HG03457 (cell line): ENCODE measurements around the gene FNDC10.
"Not testable (repeated sequence)": the region's sequence is repeated elsewhere in the genome, so short reads cannot be mapped to it uniquely, and the experiment has no call there.

ENCODE experiments used
- ATAC-seq: cut with Tn5 transposase; IDR thresholded peaks from one replicate; pipeline ENCODE4 v1.9.1; 2021; ENCODE audit warnings: moderate number of reproducible peaks; ENCODE audit not compliant: unreplicated experiment

Gene FNDC10

DNA sequence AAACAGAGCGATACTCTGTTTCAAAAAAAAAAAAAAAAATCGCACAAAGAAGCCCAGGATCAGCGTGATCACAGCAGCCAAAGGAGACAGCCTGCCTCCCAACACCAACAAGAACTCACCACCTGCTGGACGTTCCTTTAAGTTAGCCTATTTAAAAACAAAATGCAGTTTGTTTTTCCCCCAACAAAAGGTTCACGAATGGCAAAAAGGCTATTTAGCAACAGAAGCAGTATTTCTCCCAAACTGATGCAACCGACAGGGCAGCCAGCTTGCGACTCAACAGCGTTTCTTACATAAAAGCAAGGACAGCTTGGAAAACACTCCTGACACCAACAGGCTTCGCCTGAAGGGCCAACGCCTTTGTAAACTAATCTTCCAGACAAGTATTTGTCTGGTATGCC is 32.0 kb downstream of the FNDC10 start:
- no peak for ATAC-seq

DNA sequence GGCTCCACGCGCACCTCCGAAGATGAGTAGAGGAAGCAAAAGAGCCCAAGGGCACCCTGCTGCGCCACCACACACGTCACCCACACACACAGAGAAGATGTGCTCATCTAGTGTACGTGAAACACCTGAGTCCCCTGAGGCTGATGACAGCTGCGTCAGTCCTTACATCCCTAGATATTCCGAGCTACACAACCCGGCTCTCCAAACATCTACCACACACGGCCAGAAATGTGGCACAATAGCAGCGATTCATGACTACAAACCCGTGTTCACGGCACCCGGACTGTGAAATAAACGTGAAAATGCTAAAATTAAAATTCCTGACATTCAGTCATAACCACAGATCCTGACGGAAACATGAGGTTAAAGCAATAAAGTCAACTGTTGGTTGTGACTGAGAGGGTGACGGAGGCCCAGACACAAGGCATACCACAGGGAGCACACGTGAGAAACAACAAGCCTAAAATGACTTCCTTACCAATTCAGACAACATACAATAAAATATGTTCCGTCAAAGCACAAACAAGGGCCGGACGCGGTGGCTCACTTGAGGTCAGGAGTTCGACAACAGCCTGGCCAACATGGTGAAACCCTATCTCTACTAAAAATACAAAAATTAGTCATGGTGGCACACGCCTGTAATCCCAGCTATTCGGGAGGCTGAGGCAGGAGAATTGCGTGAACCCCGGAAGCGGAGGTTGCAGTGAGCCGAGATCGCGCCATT is 32.6 kb downstream of the FNDC10 start:
- ATAC-seq, result no peak

GRCh38 chr1:1565340-1565739 is 34.6 kb downstream of the FNDC10 start:
- no peak for ATAC-seq

GRCh38 chr1:1564268-1564667 is 35.7 kb downstream of the FNDC10 start:
- ATAC-seq, result no peak

DNA sequence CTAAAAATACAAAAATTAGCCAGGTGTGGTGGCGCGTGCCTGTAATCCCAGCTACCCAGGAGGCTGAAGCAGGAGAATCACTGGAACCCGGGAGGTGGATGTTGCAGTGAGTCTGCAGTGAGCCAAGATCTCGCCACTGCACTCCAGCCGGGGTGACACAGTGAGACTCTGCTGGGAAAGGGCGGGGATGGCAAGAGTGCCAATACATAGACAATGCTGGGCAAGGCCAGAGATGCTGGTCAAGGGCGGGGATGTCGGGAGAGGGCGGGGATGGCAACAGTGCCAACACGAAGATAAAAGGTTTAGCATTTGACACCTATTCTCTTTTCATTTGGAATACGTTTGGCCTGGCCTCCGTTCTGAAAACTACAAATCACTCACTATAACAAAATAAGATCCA is 36.2 kb downstream of the FNDC10 start:
- ATAC-seq, result no peak

DNA sequence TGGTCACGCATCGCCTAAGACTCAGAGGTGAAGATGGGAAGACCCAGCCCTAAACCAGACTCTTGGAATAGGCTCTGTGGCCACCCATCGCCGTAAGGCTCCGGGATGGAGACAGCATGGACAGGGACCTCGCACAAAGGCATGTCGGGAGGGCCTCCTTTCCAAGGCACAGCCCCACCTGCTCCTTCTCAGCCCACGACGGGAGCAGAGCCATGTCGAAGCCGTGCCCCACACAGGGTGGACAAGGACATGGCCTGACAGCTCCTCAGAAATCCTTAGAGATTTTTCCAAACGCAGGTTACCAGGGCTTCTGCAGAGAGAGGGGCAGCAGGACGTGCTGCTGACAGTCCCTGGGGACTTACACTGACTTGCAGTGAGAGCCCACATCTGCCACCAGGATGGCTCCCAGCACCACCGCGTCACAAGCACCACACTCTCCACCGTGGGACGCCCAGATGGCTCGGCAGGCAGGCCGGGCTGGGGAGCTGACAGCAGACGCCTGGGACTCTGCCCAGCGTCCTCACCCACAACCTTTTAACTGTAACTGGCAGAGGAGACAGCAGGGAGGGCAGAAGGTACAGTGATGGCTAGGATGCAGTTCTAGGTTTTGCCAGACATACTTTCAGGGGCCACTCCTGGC is 37.3 kb downstream of the FNDC10 start:
- no peak for ATAC-seq

DNA sequence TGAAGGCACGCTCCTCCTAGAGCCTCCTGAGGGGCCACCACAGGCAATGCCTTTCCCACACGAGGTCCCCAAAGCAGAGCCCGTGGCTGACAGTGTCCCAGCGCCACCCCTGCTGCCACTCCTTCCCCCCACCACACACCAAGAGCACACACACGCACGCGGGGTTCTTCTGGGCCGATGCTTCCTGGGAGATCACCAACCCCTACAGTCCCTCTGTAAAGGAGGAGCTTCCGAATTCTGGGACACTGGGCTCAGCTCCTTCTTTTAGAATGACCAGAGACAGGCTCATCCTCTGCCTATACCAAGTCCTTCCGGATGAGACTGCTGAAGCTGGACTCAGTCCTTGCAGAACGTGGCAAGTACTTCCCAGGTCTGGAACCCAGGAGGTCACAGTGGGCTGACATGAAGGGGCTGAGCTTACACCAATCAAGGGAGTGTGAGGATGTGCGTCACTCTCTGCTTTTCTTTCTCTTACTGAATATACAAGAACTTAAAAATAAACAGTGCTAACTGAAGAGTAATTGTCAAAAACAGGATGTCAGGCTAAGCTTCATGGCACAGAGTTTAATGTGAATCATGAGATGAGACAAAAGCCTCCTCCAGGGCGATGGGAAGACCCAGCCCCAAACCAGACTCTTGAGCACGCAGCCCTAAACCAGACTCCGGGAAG is 38.0 kb downstream of the FNDC10 start:
- ATAC-seq, result no peak

- no peak for ATAC-seq
These were observed 39.8 kb downstream of the FNDC10 start for GRCh38 chr1:1560178-1560577.

GRCh38 chr1:1559066-1559465 is 40.9 kb downstream of the FNDC10 start:
- ATAC-seq, result no peak

- no peak for ATAC-seq
These were observed 41.3 kb downstream of the FNDC10 start for GRCh38 chr1:1558591-1558990.

- not testable (repeated sequence) for ATAC-seq
These were observed 42.2 kb downstream of the FNDC10 start for GRCh38 chr1:1557688-1558087.

DNA sequence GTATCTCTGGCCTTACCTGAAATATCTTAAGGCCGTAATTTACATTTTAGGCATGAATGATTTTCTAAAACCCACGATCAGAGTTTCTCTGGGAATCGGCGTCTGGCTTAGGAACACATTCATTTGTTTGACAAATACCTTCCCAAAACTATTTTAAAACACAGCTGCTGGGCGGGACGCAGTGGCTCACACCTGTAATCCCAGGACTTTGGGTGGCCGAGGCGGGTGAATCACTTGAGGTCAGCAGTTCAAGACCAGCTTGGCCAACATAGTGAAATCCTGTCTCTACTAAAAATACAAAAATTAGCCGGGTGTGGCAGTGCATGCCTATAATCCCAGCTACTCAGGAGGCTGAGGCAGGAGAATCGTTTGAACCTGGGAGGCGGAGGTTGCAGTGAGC is 43.0 kb downstream of the FNDC10 start:
- not testable (repeated sequence) for ATAC-seq

DNA sequence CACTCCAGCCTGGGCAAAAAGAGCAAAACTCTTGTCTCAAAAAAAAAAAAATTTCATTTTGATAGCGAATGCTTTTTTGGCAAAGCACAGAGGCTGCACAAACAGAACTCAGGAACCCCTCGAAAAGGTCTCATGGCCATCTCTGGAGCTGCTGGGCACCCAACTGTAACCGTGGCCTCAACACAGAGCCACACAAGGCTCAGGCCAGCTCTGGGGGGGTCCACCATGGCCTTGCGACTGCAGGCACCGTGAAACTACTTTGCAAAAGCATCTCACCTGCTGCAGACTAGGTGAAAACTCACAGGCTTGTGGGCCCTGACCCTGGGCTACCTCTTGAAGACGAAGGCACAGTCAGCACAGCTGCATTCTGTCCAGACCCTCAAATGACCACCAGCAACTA is 43.4 kb downstream of the FNDC10 start:
- ATAC-seq, result no peak

GRCh38 chr1:1554926-1555915 is 44.7 kb downstream of the FNDC10 start:
- ATAC-seq, result no peak

- ATAC-seq, result no peak
These were observed 45.4 kb downstream of the FNDC10 start for GRCh38 chr1:1554550-1554925.

GRCh38 chr1:1553821-1554494 is 46.0 kb downstream of the FNDC10 start:
- no peak for ATAC-seq

- ATAC-seq, result no peak
These were observed 47.7 kb downstream of the FNDC10 start for GRCh38 chr1:1552263-1552639.

DNA sequence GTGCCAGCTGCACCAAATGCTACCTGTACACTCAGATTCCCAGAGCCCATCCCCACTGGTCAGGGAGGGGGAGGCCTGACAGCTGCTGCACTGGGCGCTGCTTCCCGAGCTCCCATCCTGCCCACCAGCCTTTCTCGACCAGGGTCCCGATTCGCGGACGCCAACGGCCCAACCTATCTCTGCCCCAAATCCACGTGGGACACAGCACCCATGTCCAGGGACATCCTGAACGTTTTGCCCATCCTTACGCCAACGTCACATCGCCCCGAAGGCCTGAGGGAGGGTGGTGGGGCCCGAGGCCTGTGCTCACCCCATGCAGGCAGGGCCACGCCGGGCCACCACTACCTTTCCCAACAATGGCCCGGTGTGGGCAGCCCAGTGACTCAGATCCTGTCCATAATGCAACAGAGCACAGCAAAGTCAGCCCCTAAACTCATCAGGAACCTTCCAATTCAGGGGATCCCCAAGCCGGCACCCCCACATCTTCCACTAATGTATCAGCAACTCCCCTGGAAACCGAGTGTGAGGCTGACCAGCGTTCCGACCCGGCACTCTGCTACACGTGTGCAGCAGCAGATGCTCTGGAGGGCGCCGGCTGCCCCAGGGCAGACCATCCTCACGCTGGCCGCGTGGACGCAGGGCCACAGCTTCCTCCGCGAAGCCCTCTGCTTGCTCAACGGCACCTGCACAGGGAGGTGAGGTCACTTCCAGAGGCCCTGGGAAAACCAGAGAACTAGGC is 48.2 kb downstream of the FNDC10 start:
- no peak for ATAC-seq

GRCh38 chr1:1550591-1551432 is 49.1 kb downstream of the FNDC10 start:
- no peak for ATAC-seq
